ENCODE results near the gene COL15A1. TPM values are rescaled to one million over a fixed set of nuclear protein-coding genes. Genes with fewer than 3 reads are reported as not detected.

COL15A1 gene
- total RNA-seq, 1 donor from 2014 or later = 11.8 TPM

- Histone ChIP-seq H3K4me3 (ENCODE audit: low read depth, low read length) (no peak overlapping the region), H3K36me3 (ENCODE audit: control insufficient read depth, insufficient read depth, low read length) (no peaks in the 10 kb centered on the region), H3K27me3 (ENCODE audit: control insufficient read depth, insufficient read depth, low read length) (no peaks in the 10 kb centered on the region)
- no peak for TF ChIP-seq CTCF (IDR thresholded peaks at IDR 0.05; ENCODE audit: insufficient read depth, low read length, poor library complexity, severe bottlenecking)
- DNase-seq (ENCODE audit: low read depth) = peak; percentile 41
Observed at GRCh38 chr9:99050292-99050911, 106.7 kb downstream of the COL15A1 start.

GRCh38 chr9:99050924-99051323, 107.2 kb downstream of the COL15A1 start:
- TF ChIP-seq CTCF (IDR thresholded peaks at IDR 0.05; ENCODE audit: insufficient read depth, low read length, poor library complexity, severe bottlenecking) = no peak
- Histone ChIP-seq H3K36me3 (ENCODE audit: control insufficient read depth, insufficient read depth, low read length) (no peaks in the 10 kb centered on the region), H3K4me3 (ENCODE audit: low read depth, low read length) (no peak overlapping the region), H3K27me3 (ENCODE audit: control insufficient read depth, insufficient read depth, low read length) (no peaks in the 10 kb centered on the region)
- DNase-seq (ENCODE audit: low read depth) = no peak

GRCh38 chr9:99051406-99051805, 107.7 kb downstream of the COL15A1 start:
- H3K27me3 ChIP-seq (ENCODE audit: control insufficient read depth, insufficient read depth, low read length) = no peaks in the 10 kb centered on the region
- no peak for DNase-seq (ENCODE audit: low read depth)
- no peaks in the 10 kb centered on the region for H3K36me3 ChIP-seq (ENCODE audit: control insufficient read depth, insufficient read depth, low read length)
- TF ChIP-seq CTCF (IDR thresholded peaks at IDR 0.05; ENCODE audit: insufficient read depth, low read length, poor library complexity, severe bottlenecking) = no peak
- H3K4me3 ChIP-seq (ENCODE audit: low read depth, low read length) = no peak overlapping the region

GRCh38 chr9:99051851-99052250, 108.1 kb downstream of the COL15A1 start:
- Histone ChIP-seq H3K4me3 (ENCODE audit: low read depth, low read length) (no peak overlapping the region), H3K27me3 (ENCODE audit: control insufficient read depth, insufficient read depth, low read length) (no peaks in the 10 kb centered on the region), H3K36me3 (ENCODE audit: control insufficient read depth, insufficient read depth, low read length) (no peaks in the 10 kb centered on the region)
- DNase-seq (ENCODE audit: low read depth) = no peak
- TF ChIP-seq CTCF (IDR thresholded peaks at IDR 0.05; ENCODE audit: insufficient read depth, low read length, poor library complexity, severe bottlenecking) = no peak

- DNase-seq (ENCODE audit: low read depth) = no peak
- no peaks in the 10 kb centered on the region for H3K36me3 ChIP-seq (ENCODE audit: control insufficient read depth, insufficient read depth, low read length)
- H3K4me3 ChIP-seq (ENCODE audit: low read depth, low read length) = no peak overlapping the region
- no peaks in the 10 kb centered on the region for H3K27me3 ChIP-seq (ENCODE audit: control insufficient read depth, insufficient read depth, low read length)
- no peak for TF ChIP-seq CTCF (IDR thresholded peaks at IDR 0.05; ENCODE audit: insufficient read depth, low read length, poor library complexity, severe bottlenecking)
Observed at GRCh38 chr9:99052815-99053715, 109.4 kb downstream of the COL15A1 start.
